ENCODE data around the gene RAB7B.

RAB7B gene

DNA sequence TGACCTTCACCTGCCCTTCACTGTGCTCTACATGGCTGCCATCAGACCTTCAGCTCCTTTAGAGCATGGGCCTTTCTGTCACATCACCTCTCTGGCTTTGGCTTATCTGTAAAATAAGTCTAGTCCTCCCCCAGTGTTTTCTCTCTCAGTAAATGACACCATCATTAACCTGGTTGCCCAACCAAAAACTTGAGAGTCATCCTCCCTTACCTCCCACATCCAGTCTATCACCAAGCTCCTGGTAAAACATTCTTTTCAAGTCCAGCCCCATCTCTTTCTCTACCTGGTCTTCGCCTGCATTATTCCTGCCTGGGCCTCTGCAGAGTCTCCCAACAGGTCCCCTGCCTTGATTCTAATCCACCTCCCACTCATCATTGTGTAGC, 73.0 kb downstream of the RAB7B start:
- Histone ChIP-seq H3K79me2 (no peaks in the 10 kb centered on the region), H2AFZ (no peak overlapping the region), H3K4me2 (ENCODE audit: low read length) (no peak overlapping the region), H3K36me3 (ENCODE audit: control insufficient read depth, insufficient read depth, low read length) (no peaks in the 10 kb centered on the region), H3K4me3 (ENCODE audit: low read depth, low read length) (no peak overlapping the region), H3K27ac (no peak overlapping the region), H3K9me3 (ENCODE audit: control insufficient read depth, low read length) (no peaks in the 10 kb centered on the region), H3K4me1 (no peaks in the 10 kb centered on the region), H3K27me3 (ENCODE audit: control insufficient read depth, insufficient read depth, low read length) (no peaks in the 10 kb centered on the region), H3K9ac (no peak overlapping the region)
- no peak for TF ChIP-seq CTCF (IDR thresholded peaks at IDR 0.05)

GRCh38 chr1:205929496-205930194, 73.5 kb downstream of the RAB7B start:
- H3K4me2 ChIP-seq (ENCODE audit: low read length), result no peak overlapping the region
- no peak overlapping the region for H3K4me3 ChIP-seq (ENCODE audit: low read depth, low read length)
- no peaks in the 10 kb centered on the region for H3K27me3 ChIP-seq (ENCODE audit: control insufficient read depth, insufficient read depth, low read length)
- H3K27ac ChIP-seq, result no peak overlapping the region
- no peaks in the 10 kb centered on the region for H3K79me2 ChIP-seq
- no peaks in the 10 kb centered on the region for H3K36me3 ChIP-seq (ENCODE audit: control insufficient read depth, insufficient read depth, low read length)
- no peak overlapping the region for H2AFZ ChIP-seq
- no peaks in the 10 kb centered on the region for H3K4me1 ChIP-seq
- no peaks in the 10 kb centered on the region for H3K9me3 ChIP-seq (ENCODE audit: control insufficient read depth, low read length)
- TF ChIP-seq CTCF (IDR thresholded peaks at IDR 0.05), result no peak
- no peak overlapping the region for H3K9ac ChIP-seq

GRCh38 chr1:205928317-205928716, 74.9 kb downstream of the RAB7B start:
- Histone ChIP-seq H3K4me3 (ENCODE audit: low read depth, low read length) (no peak overlapping the region), H3K27me3 (ENCODE audit: control insufficient read depth, insufficient read depth, low read length) (no peaks in the 10 kb centered on the region), H3K4me2 (ENCODE audit: low read length) (no peak overlapping the region), H3K4me1 (no peaks in the 10 kb centered on the region), H2AFZ (no peak overlapping the region), H3K36me3 (ENCODE audit: control insufficient read depth, insufficient read depth, low read length) (no peaks in the 10 kb centered on the region), H3K9me3 (ENCODE audit: control insufficient read depth, low read length) (no peaks in the 10 kb centered on the region), H3K27ac (no peak overlapping the region), H3K79me2 (no peaks in the 10 kb centered on the region), H3K9ac (no peak overlapping the region)
- TF ChIP-seq CTCF (IDR thresholded peaks at IDR 0.05), result no peak

- H3K4me3 ChIP-seq (ENCODE audit: low read depth, low read length), result no peak overlapping the region
- TF ChIP-seq CTCF (IDR thresholded peaks at IDR 0.05), result no peak
- no peaks in the 10 kb centered on the region for H3K36me3 ChIP-seq (ENCODE audit: control insufficient read depth, insufficient read depth, low read length)
- H3K9ac ChIP-seq, result no peak overlapping the region
- no peak overlapping the region for H3K4me2 ChIP-seq (ENCODE audit: low read length)
- H3K27ac ChIP-seq, result no peak overlapping the region
- no peaks in the 10 kb centered on the region for H3K4me1 ChIP-seq
- H3K79me2 ChIP-seq, result no peaks in the 10 kb centered on the region
- H2AFZ ChIP-seq, result no peak overlapping the region
- no peaks in the 10 kb centered on the region for H3K27me3 ChIP-seq (ENCODE audit: control insufficient read depth, insufficient read depth, low read length)
- H3K9me3 ChIP-seq (ENCODE audit: control insufficient read depth, low read length), result no peaks in the 10 kb centered on the region
Observed at GRCh38 chr1:205927676-205928075, 75.5 kb downstream of the RAB7B start.

GRCh38 chr1:205927247-205927646, 75.9 kb downstream of the RAB7B start:
- Histone ChIP-seq H3K4me3 (ENCODE audit: low read depth, low read length) (no peak overlapping the region), H3K79me2 (no peaks in the 10 kb centered on the region), H3K9ac (no peak overlapping the region), H3K9me3 (ENCODE audit: control insufficient read depth, low read length) (no peaks in the 10 kb centered on the region), H3K4me1 (no peaks in the 10 kb centered on the region), H2AFZ (no peak overlapping the region), H3K36me3 (ENCODE audit: control insufficient read depth, insufficient read depth, low read length) (no peaks in the 10 kb centered on the region), H3K4me2 (ENCODE audit: low read length) (no peak overlapping the region), H3K27me3 (ENCODE audit: control insufficient read depth, insufficient read depth, low read length) (no peaks in the 10 kb centered on the region), H3K27ac (no peak overlapping the region)
- TF ChIP-seq CTCF (IDR thresholded peaks at IDR 0.05), result no peak
